HepG2 (cell line): ENCODE measurements around the gene CEP164. TPM values are rescaled to one million over a fixed set of nuclear protein-coding genes. Genes with fewer than 3 reads are reported as not detected.
A peak's percentile ranks its signal among the peaks of the same experiment; 100 is the strongest.

ENCODE experiments used
- ATAC-seq: fragments of 200-7000 bp; cut with Tn5 transposase; 3 replicates; pipeline ENCODE4 v1.9.1; 2020; ENCODE audit warnings: mild to moderate bottlenecking, moderate library complexity
- BruUV-seq: library from RNA; stranded (reverse); fragments of 400-500 nt; replicated peaks from 2 replicates; lab custom pipeline; 2021; lab: Mats Ljungman, UMichigan
- CTCF ChIA-PET: fragments of 300-600 bp; formaldehyde crosslinking; extraction: SDS; loops from one replicate; lab custom pipeline; 2021; ENCODE audit warnings: low total read pairs, inconsistent platforms, low intra/inter-chr PET ratio; lab: Yijun Ruan, JAX
- POLR2A ChIA-PET: fragments of 350-600 bp; sonication (Branson Sonifier 250); formaldehyde crosslinking; loops from one replicate; lab custom pipeline; 2020; ENCODE audit warnings: antibody characterized with exemption, inconsistent platforms; lab: Yijun Ruan, JAX
- DNase-seq: peaks from one replicate; pipeline ENCODE4 v3.0.0-alpha.2; 2015; ENCODE audit warnings: low spot score
- FAIRE-seq: peaks from 3 replicates; lab custom pipeline; 2011; peaks lifted over from hg19 to GRCh38; lab: Jason Lieb, UNC
- H2AFZ ChIP-seq: one replicate; pipeline ENCODE4 v1.6.1; 2011; ENCODE audit warnings: low read length, inconsistent platforms
- H3K27ac ChIP-seq: fragments of 300-600 bp; 3 replicates; pipeline ENCODE4 v1.8.0; 2011; ENCODE audit warnings: mixed run types, mild to moderate bottlenecking, mixed read lengths, low read length, inconsistent platforms; ENCODE audit not compliant: insufficient read depth; ENCODE audit errors: extremely low read length
- H3K27me3 ChIP-seq, 2 experiments: fragments of 200-600 bp in 1 of 2; 2 replicates in 1 of 2; 3 replicates in 1 of 2; pipeline versions ENCODE4 v1.6.0 to v1.8.0; 2011; ENCODE audit warnings: low read length in 2 of 2, mild to moderate bottlenecking in 2 of 2, moderate library complexity in 2 of 2, inconsistent platforms in 1 of 2; ENCODE audit not compliant: insufficient read depth in 2 of 2, control insufficient read depth in 1 of 2
- H3K36me3 ChIP-seq, 2 experiments: fragments of 200-600 bp in 1 of 2; replicated peaks in 1 of 2; 2 replicates in 1 of 2; 3 replicates in 1 of 2; pipeline versions ENCODE4 v1.5.1 to v1.8.0; 2011; ENCODE audit warnings: low read length in 2 of 2, inconsistent platforms in 1 of 2; ENCODE audit not compliant: insufficient read depth in 2 of 2, control insufficient read depth in 1 of 2
- H3K4me1 ChIP-seq: 2 replicates; pipeline ENCODE4 v1.5.1; 2012; ENCODE audit warnings: low read length, inconsistent platforms; ENCODE audit not compliant: insufficient read depth
- H3K4me2 ChIP-seq: 2 replicates; pipeline ENCODE4 v1.6.0; 2011; ENCODE audit warnings: low read depth, low read length, inconsistent platforms
- H3K4me3 ChIP-seq, 3 experiments: fragments of 200-600 bp in 1 of 3; sonication (generic), shearing (Covaris generic) in 1 of 3; replicated peaks in 1 of 3; 2 replicates each; pipeline ENCODE4 v1.5.1; 2011 to 2016; ENCODE audit warnings: low read length in 3 of 3, inconsistent platforms in 2 of 3, low read depth in 2 of 3, mild to moderate bottlenecking in 2 of 3, control low read depth in 1 of 3, mixed read lengths in 1 of 3; ENCODE audit not compliant: insufficient read depth in 1 of 3
- H3K79me2 ChIP-seq: one replicate; pipeline ENCODE4 v1.6.1; 2011; ENCODE audit warnings: low read length, inconsistent platforms; ENCODE audit not compliant: insufficient read depth
- H3K9ac ChIP-seq: 2 replicates; pipeline ENCODE4 v1.6.0; 2011; ENCODE audit warnings: mild to moderate bottlenecking, low read depth, low read length, inconsistent platforms; ENCODE audit not compliant: insufficient read depth
- H3K9me3 ChIP-seq: 2 replicates; pipeline ENCODE4 v1.5.1; 2012; ENCODE audit warnings: mild to moderate bottlenecking, low read length
- H4K20me1 ChIP-seq: 2 replicates; pipeline ENCODE4 v1.6.0; 2011; ENCODE audit warnings: inconsistent platforms, mild to moderate bottlenecking, low read length, moderate library complexity; ENCODE audit not compliant: insufficient read depth
- AHDC1 ChIP-seq: sonication (generic); formaldehyde crosslinking; IDR thresholded peaks from 2 replicates; pipeline ENCODE4 v1.5.1; 2020; ENCODE audit warnings: mild to moderate bottlenecking, missing genetic modification reagents, borderline replicate concordance
- CEBPZ ChIP-seq: IDR thresholded peaks from 2 replicates; pipeline ENCODE4 v1.6.1; 2012; ENCODE audit warnings: low read length, improper control_type of control experiment
- HCFC1 ChIP-seq: fragments of 150-350 bp; IDR thresholded peaks from 2 replicates; pipeline ENCODE4 v1.6.1; 2014; ENCODE audit warnings: low read depth, low read length
- SKI ChIP-seq: fragments of 450-650 bp; IDR thresholded peaks from one replicate; pipeline ENCODE4 v1.6.1; 2018; ENCODE audit warnings: mild to moderate bottlenecking; ENCODE audit not compliant: partially characterized antibody
- TAF1 ChIP-seq: sonication (generic); formaldehyde crosslinking; IDR thresholded peaks from 2 replicates; pipeline ENCODE4 v1.4.0; 2020; ENCODE audit warnings: missing genetic modification reagents
- ZNF142 ChIP-seq: sonication (generic); formaldehyde crosslinking; IDR thresholded peaks from 2 replicates; pipeline ENCODE4 v1.4.0; 2020; ENCODE audit warnings: missing genetic modification reagents
- WGBS: methylation state at CpG from one replicate; pipeline ENCODE4 v1.1.6; 2017; ENCODE audit warnings: low lambda C conversion rate; 5-methylcytosine and 5-hydroxymethylcytosine counted together
- in situ Hi-C: cut with HindIII; loops from 2 replicates; pipeline ENCODE4 v1.10.0; 2017; ENCODE audit warnings: low pct_unique_long_range_greater_than_20kb; ENCODE audit not compliant: extremely low pct_ligation_motif_present
- intact Hi-C: fragments of 100-400 bp; cut with micrococcal nuclease; formaldehyde crosslinking; loops from one replicate; pipeline ENCODE4 v1.10.0; 2022; ENCODE audit not compliant: unreplicated experiment
- polyA plus RNA-seq, 8 experiments: library from polyadenylated mRNA; depleted of rRNA in 3 of 8; stranded (reverse) in 7 of 8; unstranded in 1 of 8; fragments of >200 nt; fragmentation: Illumina TruSeq in 4 of 8; extraction: Trizol in 4 of 8; gene quantifications; 2 replicates each; pipeline versions ENCODE4 v1.2.1 to v1.2.3, GENCODE V29; 2011 to 2016; ENCODE audit warnings: low read depth in 4 of 8, missing spikeins in 1 of 8, mixed read lengths in 1 of 8; ENCODE audit not compliant: insufficient read depth in 1 of 8
- total RNA-seq, 5 experiments: library from RNA; depleted of rRNA; stranded (reverse); fragments of >200 nt; fragmentation: Illumina TruSeq; extraction: Trizol; gene quantifications; 2 replicates each; pipeline ENCODE4 v1.2.3, GENCODE V29; 2016; ENCODE audit warnings: low read depth in 1 of 5

CEP164 gene
- total and polyA plus RNA-seq, 2 of the 13 experiments (the other 11 are each of a cell fraction or from before 2014, with no cell fraction given): 11.4 to 15.2 TPM

GRCh38 chr11:117302228-117302627, 25.4 kb upstream of the CEP164 start (continued):
- TF ChIP-seq CEBPZ: no peak
- no peak for TF ChIP-seq HCFC1
- no peak for TF ChIP-seq TAF1 (CRISPR knock-in tag)

- CTCF ChIA-PET: no interaction called here
- ATAC-seq: no peak
- TF ChIP-seq SKI (peak; percentile 84), AHDC1 (CRISPR knock-in tag) (peak; percentile 32; the same call in 1 of the 2 replicates), ZNF142 (CRISPR knock-in tag) (no peak)
Observed at GRCh38 chr11:117303101-117303500, 24.6 kb upstream of the CEP164 start.

More at GRCh38 chr11:117303101-117303500, 24.6 kb upstream of the CEP164 start:
- no peak for FAIRE-seq
- in situ Hi-C loops (no loop called here), intact Hi-C loops (no loop called here)
- no peaks in the 10 kb centered on the region; a peak in 1 of 5 replicates for H3K27me3 ChIP-seq
- no peak overlapping the region; a peak in 1 of 6 replicates for H3K4me3 ChIP-seq
- no peaks in the 10 kb centered on the region for H4K20me1 ChIP-seq
- no peaks in the 10 kb centered on the region for H3K9me3 ChIP-seq
- H3K4me2 ChIP-seq: peak overlapping the region; percentile 48
- no peaks in the 10 kb centered on the region for H3K36me3 ChIP-seq
- no TSS peak for BruUV-seq
- H2AFZ ChIP-seq: no peak overlapping the region
- peaks cover 2% of the 10 kb centered on the region for H3K79me2 ChIP-seq
- H3K4me1 ChIP-seq: peaks cover 65% of the 10 kb centered on the region
- no peak overlapping the region for H3K9ac ChIP-seq
- peak; percentile 38 for DNase-seq
- no CpG with 5 or more reads among the region's 4 CpGs for WGBS
- H3K27ac ChIP-seq: no peak overlapping the region
- POLR2A ChIA-PET: interaction anchor here (6.5 to 7.1 kb wide), 2 partner anchors 12 to 25 kb away, joined by 33 to 62 read pairs; partner anchors contain the start of genes BACE1 and CEP164
